Hematopoietic multipotent progenitor cell treated with erythropoietin and hydrocortisone succinate and interleukin-3 and kit ligand, for 4 days (in vitro differentiated cells): ENCODE data around the gene HOXC4.

Source experiments
- DNase-seq: peaks from one replicate; pipeline ENCODE4 v3.0.0-alpha.2; 2015

Gene HOXC4

DNA sequence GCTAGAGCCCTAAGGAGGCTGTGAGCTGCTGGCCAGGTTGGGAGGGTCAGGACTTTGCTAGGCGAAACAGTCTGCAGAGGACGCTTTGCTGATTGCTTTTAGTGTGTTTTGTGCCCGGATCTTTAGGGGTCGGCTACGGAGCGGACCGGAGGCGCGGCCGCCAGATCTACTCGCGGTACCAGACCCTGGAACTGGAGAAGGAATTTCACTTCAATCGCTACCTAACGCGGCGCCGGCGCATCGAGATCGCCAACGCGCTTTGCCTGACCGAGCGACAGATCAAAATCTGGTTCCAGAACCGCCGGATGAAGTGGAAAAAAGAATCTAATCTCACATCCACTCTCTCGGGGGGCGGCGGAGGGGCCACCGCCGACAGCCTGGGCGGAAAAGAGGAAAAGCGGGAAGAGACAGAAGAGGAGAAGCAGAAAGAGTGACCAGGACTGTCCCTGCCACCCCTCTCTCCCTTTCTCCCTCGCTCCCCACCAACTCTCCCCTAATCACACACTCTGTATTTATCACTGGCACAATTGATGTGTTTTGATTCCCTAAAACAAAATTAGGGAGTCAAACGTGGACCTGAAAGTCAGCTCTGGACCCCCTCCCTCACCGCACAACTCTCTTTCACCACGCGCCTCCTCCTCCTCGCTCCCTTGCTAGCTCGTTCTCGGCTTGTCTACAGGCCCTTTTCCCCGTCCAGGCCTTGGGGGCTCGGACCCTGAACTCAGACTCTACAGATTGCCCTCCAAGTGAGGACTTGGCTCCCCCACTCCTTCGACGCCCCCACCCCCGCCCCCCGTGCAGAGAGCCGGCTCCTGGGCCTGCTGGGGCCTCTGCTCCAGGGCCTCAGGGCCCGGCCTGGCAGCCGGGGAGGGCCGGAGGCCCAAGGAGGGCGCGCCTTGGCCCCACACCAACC is 23.9 kb upstream of the HOXC4 start:
- DNase-seq, result no peak

DNA sequence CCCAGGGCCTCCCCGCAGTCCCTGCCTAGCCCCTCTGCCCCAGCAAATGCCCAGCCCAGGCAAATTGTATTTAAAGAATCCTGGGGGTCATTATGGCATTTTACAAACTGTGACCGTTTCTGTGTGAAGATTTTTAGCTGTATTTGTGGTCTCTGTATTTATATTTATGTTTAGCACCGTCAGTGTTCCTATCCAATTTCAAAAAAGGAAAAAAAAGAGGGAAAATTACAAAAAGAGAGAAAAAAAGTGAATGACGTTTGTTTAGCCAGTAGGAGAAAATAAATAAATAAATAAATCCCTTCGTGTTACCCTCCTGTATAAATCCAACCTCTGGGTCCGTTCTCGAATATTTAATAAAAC is 23.2 kb upstream of the HOXC4 start:
- DNase-seq, result no peak

DNA sequence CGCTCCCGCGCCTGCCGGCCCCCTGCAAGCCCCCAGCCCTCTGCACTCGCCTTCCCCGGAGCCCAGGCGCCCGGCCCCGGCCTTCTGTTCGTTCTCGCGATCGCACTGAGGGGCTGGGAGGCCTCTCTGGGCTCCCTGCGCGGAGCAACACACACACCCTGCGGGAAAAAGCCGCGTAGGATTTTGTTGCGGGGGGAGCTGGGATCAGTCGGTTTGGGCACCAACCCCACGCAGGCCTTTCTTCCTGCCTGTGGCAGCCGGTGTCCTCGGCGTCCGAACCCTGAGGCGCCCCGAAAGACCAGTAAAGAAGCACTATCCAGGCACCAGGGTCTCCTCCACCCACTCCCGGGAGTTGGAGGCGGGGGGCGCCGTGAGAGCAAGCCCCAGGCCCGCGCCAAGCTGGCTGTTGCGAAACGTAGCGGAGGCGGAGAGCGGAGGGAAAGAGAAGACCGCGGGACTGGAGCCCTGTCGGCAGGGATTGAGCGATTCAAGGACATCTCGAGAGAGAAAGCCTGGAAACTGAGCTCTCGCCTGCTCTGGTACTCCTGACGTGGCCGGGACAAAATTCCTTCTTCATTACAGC is 22.7 kb upstream of the HOXC4 start:
- DNase-seq, result no peak

DNA sequence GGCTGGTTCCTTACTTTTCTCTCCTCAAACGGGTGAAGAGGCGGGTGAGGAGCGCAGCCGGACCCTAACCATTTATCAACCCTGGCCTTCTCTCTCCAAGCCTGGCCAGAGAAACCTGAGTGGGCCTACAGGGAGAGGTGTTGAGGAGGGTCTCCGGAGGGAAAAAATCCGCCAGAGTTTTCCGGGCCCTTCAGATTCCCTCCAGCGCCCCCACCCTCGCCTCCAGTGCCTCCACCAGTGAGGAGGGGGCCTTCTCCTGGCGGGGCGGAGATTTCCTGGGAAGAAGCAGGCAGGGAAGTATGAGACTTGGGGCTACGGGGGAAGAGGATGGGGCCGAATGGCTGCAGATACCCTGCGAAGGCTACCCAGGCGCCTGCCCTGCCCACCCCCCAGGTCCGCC is 22.2 kb upstream of the HOXC4 start:
- no peak for DNase-seq

DNA sequence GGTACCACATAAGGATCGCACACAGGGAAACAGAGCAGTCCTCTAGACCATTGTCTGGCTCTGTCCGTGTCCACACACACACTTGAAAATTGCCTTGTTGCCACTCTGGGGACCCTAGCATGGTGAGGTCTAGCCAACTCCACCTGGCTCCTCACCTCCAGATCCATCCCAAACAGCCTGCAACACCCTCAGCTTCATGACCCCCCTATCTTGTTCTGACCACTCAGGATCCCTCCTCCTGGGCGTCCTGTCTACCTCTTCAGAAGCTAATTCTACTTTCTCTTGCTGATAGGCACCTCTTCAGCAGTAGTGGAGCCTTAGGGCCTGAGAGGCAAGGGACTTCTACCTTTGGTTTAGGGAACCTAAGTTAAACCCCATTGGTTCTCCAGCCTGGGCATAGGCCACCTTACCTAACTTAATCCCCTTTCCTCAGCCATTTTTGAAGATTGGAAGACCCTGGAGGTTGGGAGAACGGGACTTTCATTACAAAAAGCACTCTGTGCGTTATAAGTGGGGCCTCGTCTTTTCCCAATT is 21.5 kb upstream of the HOXC4 start:
- no peak for DNase-seq

DNA sequence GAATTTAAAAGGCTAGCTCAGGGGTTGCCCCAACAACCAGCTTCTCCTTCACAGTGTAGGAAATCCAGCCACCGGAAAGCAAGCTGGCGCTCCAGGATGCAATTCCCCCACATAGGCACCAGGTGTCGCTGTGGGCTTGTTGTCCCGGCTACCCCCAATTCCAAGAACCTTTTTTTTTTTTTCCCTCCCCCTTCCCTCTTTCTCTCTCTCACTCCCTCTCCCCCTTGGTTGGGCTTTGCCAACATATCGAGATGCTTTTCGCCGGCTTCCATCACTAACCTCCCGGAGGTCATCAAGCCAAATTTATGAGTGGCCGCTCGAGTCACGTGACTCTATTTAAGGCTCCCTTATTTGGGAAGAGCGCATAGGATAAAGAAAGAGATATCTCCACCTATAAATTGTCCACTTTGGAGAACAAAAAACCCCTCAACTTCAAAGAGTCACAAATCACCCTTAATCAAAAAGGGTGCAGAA is 21.0 kb upstream of the HOXC4 start, which contains the start of gene HOXC5:
TSS of gene HOXC5 (plus strand) at position 424 of the 474 bp plus-strand sequence. CDS start 73 bp downstream, outside the sequence.
- peak; percentile 75 for DNase-seq

DNA sequence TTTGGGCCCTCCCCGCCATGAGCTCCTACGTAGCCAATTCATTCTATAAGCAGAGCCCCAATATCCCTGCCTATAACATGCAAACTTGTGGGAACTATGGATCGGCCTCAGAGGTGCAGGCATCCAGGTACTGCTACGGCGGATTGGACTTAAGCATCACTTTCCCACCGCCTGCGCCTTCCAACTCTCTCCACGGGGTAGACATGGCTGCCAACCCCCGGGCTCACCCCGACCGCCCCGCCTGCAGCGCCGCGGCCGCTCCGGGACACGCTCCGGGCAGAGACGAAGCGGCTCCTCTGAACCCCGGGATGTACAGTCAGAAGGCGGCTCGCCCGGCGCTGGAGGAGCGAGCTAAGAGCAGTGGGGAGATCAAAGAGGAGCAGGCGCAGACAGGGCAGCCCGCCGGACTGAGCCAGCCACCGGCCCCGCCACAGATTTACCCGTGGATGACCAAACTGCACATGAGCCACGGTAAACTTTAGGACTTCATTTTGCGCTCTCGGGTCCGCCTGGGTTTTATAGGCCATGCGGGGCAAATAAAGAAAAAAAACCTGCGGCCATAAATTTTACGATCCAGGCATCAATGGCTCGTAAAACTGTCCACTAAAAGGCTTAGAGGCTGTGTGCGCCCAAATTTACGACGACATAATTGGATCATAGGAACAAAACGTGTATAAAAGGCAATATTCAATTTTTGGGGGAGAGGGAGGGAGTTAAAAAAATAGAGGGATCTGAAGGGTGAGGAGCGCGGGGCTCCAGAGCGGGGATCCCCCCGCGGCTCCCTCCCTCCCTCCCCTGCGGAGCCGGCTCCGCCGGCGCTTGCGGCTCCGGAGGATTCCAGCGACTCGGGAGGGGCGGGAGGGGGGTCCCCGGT is 20.3 kb upstream of the HOXC4 start:
- no peak for DNase-seq

DNA sequence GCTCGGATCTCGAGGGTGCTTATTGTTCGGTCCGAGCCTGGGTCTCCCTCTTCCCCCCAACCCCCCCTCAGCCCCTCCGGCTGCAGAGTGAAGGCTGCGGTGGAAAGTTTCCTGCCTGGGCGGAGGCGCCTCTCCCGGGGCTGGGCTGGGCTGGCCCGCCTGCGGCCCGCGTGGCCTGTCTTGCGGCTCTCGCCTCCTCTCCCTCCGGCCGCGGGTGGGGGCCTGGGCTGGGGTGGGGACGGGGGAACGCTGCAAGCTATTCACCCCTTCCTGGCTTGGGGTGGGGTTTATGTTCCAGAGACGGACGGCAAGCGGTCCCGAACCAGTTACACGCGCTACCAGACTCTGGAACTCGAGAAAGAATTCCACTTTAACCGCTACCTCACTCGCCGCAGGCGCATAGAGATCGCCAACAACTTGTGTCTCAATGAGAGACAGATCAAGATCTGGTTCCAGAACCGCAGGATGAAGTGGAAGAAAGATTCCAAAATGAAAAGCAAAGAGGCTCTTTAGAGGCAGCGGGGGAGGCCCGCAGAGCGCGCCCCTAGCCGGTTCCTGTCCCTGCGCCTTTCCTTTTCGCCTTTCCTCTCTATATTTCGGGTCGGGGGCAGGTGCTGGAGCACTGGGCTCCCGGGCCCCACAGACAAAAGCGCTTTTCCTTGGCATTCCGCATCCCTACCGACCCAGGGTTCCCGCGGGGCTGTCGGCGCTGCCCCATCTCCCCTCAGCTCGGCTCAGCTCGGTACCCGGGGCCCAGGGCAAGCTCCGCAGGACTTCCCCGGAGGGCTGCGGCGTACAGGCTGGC is 19.5 kb upstream of the HOXC4 start:
- DNase-seq, result no peak

DNA sequence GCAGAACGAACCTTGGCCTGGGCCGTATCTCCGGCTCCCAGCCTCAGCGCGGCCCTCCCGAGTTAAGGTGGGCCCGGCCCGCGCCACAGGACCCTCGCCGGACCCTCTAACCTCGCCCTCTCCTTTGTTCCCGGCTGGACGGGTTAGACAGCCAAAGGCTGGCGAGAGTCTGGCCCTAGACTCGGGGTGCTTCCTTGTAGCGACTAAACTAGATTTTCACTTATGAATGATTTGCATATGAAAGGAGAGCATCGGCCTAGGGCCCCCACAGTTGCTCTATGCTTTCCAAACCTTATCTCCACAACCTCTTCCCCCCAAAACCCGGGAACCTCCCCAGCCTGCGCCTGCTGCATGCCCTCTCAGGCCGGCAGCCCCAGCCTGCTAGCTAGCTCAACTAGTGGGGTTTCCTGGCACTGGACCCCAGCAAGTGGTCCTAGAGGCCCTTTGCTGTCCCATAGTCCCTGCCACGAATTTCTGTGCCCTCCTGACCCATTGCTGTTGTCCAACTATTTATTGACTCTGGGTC is 18.8 kb upstream of the HOXC4 start:
- DNase-seq, result no peak

DNA sequence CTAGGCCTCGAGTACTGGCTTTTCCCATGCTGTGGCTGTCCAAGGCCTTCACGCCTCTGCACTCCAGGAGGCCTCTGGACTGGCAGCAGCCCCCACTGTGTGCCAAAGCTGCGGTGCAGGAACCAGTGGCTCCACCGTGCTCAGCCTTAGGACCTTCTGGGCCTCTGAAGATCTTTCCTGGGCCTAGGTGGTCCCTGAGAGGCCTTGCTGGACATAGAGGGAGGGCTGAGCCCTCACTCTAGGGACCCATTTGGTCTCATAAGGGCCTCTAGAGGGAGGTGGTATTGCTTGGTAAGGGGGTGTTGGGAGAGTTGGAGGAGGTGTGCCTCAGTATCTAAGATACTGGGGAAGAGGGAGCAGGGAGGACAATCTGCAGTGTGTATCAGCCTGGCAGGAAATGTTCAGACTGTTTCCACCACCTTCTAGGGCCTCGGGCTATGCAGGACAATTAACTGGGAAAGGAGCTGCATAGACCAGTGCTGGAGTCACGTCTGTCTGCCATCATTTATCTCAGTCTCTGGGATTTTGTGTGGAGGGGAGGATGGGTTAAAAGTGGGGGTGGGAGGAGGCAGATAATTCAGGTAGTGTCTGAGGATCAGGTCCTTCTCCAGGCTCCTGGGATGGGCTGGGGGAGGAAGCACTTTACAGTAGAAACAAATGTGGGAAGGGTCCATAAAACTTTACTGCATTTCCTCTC is 17.9 kb upstream of the HOXC4 start:
- DNase-seq, result no peak

DNA sequence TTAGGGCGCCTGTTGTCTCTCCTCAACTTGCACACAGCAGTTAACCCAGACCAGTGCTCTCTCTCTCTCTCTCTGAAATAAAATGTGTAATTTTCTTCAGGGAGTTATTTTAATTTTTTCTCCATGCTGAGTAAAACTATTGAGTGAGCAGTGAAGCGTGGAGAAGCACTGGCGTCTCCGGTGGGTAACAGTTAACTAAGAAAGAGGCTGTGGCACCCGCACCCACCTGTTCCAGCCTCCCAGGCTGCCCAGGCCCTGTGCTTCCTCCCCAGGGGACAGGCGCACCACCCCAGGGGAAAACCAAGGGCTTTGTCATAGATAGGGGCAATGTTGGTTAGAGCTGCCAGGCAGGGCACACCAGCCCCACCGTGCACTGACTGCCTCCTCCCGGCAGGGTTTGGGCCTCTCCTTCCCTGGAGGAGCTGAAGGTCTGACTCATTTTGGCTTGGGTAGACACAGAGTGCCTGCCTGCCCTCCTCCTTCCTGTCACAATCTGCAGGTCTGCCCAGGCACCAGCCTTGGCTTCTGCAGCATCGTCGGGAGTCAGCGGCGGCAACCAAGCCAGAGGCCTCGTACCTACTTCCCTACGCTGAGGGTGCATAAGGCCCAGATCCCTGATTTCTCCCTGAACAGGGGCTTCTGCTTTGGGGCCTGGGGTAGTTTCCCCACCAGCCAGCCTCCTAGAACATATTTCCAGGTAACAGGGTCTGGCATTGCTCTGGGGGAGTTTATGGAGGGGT is 16.8 kb upstream of the HOXC4 start:
- no peak for DNase-seq

DNA sequence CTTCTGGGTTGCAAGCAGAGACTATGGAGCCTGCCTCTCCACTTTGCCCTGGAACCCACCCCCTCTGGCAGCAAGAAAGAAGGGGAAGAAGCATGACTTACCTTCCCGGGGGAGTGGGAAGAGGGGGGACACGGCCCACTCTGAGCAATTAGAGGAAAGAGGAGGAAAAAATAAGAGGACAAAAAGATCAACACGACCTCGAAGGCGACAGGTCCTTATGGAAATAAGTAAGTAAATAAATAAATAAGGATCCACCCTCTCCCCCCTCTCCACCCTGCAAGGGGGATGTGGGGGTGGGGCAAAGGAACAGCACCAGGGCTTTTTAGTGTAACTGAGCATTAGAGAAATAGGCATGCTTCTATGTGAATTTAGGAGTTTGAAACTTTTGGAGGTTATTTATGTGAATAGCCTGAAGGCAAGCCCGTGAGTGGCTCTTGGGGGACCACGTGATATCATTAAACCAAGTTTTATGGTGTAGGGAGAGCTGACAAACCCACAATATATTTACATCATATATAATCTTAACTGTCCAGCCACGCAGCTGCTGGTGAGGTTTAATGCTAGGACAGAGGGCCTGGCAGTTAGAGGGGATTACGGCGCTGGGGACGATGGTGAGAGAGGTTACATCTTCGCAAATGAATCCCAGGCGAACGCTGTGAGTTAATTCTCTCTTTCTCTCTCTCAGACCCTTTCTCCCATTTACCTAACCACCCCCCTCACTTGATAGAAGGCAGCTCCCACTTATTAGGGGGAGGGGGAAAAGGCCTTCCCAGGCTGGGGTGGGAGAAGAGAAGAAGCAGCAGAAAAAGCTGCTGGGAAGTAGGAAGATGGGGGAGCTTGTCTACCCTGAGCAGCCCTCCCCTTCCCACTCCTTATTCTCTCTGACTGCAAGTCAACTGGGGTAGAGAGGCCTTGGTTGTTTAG is 16.0 kb upstream of the HOXC4 start:
- DNase-seq, result no peak

DNA sequence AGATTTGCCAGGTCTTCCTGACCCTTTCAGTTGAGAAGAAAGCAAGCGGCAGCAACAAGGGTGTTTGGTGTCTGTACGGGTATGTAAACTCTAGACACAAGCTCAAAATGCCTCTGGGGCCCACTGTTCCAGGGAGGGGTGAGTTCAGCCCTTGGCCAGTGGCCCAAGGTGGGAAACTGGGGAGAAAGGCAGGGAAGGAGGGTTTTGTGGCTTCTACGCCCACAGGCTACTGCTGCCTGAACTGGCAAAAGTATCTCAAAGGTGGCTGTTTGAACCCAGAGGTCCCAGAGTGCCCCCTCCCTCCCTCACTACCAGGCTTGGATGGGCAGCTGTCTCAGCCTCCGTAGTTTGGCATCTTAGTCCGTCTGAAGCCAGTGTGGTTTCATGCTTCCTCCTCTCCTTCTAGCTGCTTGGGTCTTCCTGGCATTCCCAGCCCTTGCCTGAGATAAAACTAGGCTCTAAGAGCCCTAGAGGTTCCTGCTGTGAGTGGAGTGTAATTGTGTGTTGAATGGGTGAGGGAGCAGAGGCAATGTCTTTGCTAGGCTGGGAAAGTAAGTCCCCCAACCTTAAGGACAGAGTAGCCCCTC is 15.3 kb upstream of the HOXC4 start:
- DNase-seq, result no peak

DNA sequence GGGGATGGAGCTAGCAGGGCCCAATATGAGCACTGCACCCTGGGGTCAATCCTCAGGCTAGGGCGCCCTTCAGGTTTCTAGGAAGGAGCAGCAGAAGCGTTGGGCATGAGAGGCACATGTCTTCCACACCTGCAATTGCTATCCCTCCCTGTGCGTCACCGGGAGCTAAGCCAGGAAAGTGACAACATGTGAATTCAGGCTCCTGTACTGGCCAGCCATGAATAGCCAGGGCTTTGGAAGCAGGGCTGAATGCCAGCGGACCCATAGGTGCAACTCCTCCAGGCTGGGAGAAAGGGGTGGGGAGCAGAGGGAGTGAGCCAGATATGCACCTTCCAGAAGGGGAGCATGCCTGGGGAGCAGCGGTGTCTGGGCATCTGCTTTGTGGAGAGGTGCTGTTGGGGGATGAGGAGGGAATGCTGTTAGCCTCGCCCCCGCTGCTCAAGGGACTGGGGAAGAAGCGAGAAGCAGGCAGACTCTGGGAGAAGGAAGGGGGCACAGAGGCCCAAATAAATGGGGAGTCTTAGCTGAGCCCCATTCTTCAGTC is 14.7 kb upstream of the HOXC4 start:
- no peak for DNase-seq

DNA sequence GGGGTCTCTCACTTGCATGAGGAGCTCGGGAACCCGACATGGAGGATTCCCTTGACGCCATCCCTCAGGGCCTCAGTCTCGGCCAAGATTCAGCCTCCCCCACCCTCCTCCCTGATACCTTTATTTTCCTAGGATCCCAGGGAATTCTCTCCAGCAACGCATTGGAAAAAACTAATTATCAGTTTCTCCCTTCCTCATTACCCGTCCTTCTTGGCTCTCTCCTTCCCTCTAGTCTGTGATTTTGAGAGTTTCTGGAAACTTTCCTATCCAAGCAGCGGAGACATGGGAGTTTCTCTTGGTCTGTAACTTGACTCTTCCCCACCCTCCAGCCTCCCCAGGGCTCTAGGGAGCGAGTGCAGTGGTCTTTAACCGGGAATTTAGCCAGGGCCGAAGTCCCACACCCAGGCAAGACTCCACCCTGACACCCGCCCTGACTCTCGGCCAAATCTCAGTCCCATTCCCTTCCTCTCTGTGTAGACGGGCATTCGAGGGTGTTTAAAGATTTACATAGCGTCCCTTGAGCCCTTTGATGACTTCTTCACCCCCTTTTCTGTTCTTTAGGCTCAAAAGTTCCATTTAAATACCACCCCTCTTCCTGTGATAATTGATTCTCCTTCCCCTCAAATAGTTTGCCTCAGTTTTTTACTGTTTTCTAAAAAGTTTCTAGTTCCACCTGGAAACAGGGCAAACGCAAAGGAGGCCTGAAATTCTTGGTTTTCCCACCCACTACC is 14.1 kb upstream of the HOXC4 start:
- no peak for DNase-seq

DNA sequence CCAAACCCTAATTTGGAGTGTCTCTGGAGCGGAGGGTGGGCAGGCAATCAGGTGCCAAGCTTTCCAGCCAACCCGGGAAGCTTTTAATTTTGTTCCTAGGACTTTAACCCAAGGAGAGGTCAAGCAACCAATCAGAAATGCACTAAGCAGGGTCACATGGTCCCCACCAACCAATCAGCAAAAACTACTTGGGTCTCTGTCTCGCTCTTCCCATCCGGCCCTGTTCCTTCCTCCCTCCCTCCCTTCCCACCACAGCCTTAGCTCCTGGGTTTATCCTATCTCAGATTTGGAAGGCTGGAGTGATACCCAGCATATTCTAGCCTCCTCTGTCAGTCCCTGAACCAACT is 13.5 kb upstream of the HOXC4 start:
- DNase-seq, result no peak

DNA sequence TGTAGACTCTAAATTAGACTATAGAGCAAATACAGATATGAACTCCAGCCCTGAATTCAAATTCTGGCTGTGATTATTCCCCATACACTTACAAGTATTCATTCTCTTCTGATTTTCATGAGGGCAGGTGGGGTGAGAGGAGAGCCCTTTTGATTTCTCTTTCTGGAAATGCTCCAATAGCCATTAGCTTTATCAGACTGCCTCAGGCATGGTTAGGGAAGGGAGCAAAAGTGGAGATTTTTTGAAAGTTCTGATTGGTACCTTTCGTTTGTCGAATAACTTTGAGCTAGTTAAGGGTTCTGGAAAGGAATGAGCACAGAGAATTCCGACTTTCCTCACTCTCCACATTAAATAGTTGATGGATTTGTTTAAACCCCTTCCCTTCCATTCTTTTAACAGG is 13.0 kb upstream of the HOXC4 start:
- no peak for DNase-seq

DNA sequence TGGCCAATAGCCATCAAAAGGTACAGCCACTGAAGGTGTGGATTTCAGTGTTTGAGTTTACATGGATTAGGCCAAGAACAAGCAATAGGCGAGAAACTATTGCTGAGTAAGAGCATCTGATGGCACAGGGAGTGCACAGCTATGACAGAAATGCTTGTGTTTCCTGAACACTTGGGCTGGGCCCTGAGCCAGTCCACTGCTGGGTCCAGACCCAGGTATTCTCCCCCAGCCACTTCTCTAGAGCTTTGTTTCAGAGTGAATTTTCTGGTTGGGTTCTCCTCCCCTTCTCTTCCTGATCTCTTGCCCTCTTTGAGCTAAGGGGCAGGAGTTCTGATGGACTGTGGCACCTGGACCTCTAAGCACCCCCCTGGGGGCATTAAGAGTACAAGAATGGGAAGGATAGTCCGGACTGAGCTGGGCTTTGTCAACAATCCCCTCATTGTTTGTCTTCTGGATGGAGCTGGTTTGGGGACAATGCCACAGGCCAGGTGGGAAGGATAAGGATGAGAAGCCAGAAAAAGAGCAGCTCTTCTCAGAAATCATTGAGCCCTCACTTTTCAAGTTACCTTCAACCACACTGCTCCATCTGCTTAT is 12.4 kb upstream of the HOXC4 start:
- no peak for DNase-seq
